SK-N-SH (cell line): ENCODE data around the gene PKN2. TPM values are rescaled to one million over a fixed set of nuclear protein-coding genes. Genes with fewer than 3 reads are reported as not detected.

Experiments
- CTCF ChIA-PET: fragments of 300-600, 350-600 bp; formaldehyde crosslinking; extraction: SDS; loops from one replicate; lab custom pipeline; 2021; lab: Yijun Ruan, JAX
- POLR2A ChIA-PET: fragments of 350-600 bp; sonication (Branson Sonifier 250); formaldehyde crosslinking; extraction: SDS; loops from one replicate; lab custom pipeline; 2020; ENCODE audit warnings: antibody characterized with exemption, inconsistent platforms; lab: Yijun Ruan, JAX
- DNase-seq: peaks from one replicate; pipeline ENCODE4 v3.0.0; 2012
- H2AFZ ChIP-seq: fragments of 200-600 bp; sonication (generic); 2 replicates; pipeline ENCODE4 v1.8.1; 2016; ENCODE audit warnings: antibody characterized with exemption, mild to moderate bottlenecking, low read depth
- H3F3A ChIP-seq: fragments of 200-600 bp; sonication (generic); replicated peaks from 2 replicates; pipeline ENCODE3; 2016; ENCODE audit warnings: antibody characterized with exemption, mild to moderate bottlenecking; ENCODE audit not compliant: insufficient read depth
- H3K27ac ChIP-seq, 2 experiments: fragments of 200-500 bp in 1 of 2; fragments of 200-600 bp in 1 of 2; sonication (Bioruptor generic) in 1 of 2; sonication (generic), shearing (Covaris generic) in 1 of 2; 2 replicates each; pipeline versions ENCODE4 v1.5.1 to v1.6.1; 2014 to 2016; ENCODE audit warnings: low read depth in 2 of 2, inconsistent platforms in 1 of 2, low read length in 1 of 2, mild to moderate bottlenecking in 1 of 2, mixed read lengths in 1 of 2
- H3K27me3 ChIP-seq: fragments of 200-600 bp; sonication (generic), shearing (Covaris generic); 2 replicates; pipeline ENCODE4 v1.6.1; 2016; ENCODE audit warnings: mixed run types; ENCODE audit not compliant: insufficient read depth
- H3K36me3 ChIP-seq, 2 experiments: fragments of 200-500 bp in 1 of 2; fragments of 200-600 bp in 1 of 2; sonication (Bioruptor generic) in 1 of 2; sonication (generic) in 1 of 2; replicated peaks in 1 of 2; 2 replicates each; pipeline versions ENCODE3 to v1.5.1; 2014 to 2016; ENCODE audit warnings: low read length in 1 of 2, mild to moderate bottlenecking in 1 of 2; ENCODE audit not compliant: insufficient read depth in 2 of 2, control insufficient read depth in 1 of 2
- H3K4me1 ChIP-seq, 2 experiments: fragments of 200-500 bp in 1 of 2; fragments of 200-600 bp in 1 of 2; sonication (Bioruptor generic) in 1 of 2; sonication (generic), shearing (Covaris generic) in 1 of 2; 2 replicates each; pipeline versions ENCODE4 v1.5.1 to v1.6.1; 2014 to 2016; ENCODE audit warnings: low read depth in 1 of 2, low read length in 1 of 2, mixed run types in 1 of 2; ENCODE audit not compliant: insufficient read depth in 2 of 2, control insufficient read depth in 1 of 2
- H3K4me2 ChIP-seq: fragments of 200-600 bp; sonication (generic), shearing (Covaris generic); 2 replicates; pipeline ENCODE4 v1.6.1; 2017; ENCODE audit warnings: mixed run types
- H3K4me3 ChIP-seq, 2 experiments: fragments of 200-500 bp in 1 of 2; fragments of 200-600 bp in 1 of 2; sonication (Bioruptor generic) in 1 of 2; sonication (generic), shearing (Covaris generic) in 1 of 2; 2 replicates each; pipeline versions ENCODE4 v1.5.1 to v1.8.1; 2014 to 2016; ENCODE audit warnings: low read depth in 2 of 2, inconsistent platforms in 1 of 2, low read length in 1 of 2, mild to moderate bottlenecking in 1 of 2, mixed read lengths in 1 of 2, moderate library complexity in 1 of 2
- H3K79me2 ChIP-seq: fragments of 200-600 bp; sonication (generic); 2 replicates; pipeline ENCODE4 v1.8.1; 2017; ENCODE audit warnings: mild to moderate bottlenecking; ENCODE audit not compliant: insufficient read depth
- H3K9ac ChIP-seq: fragments of 200-600 bp; sonication (generic); 2 replicates; pipeline ENCODE4 v1.6.1; 2017; ENCODE audit warnings: mixed run types
- H3K9me2 ChIP-seq: fragments of 200-600 bp; sonication (generic); 2 replicates; pipeline ENCODE4 v1.6.1; 2017; ENCODE audit warnings: mixed run types
- H3K9me3 ChIP-seq: fragments of 200-600 bp; sonication (generic); 2 replicates; pipeline ENCODE4 v1.6.1; 2017; ENCODE audit warnings: mixed run types, mild to moderate bottlenecking, moderate library complexity
- H4K20me1 ChIP-seq: fragments of 200-600 bp; sonication (generic); 2 replicates; pipeline ENCODE4 v1.6.1; 2017; ENCODE audit warnings: mild to moderate bottlenecking, mixed run types; ENCODE audit not compliant: insufficient read depth
- ELF1 ChIP-seq: IDR thresholded peaks from 2 replicates; pipeline ENCODE4 v1.4.0; 2012
- EP300 ChIP-seq, 2 experiments: IDR thresholded peaks; 2 replicates each; pipeline versions ENCODE4 v1.4.0 to v1.6.1; 2012; ENCODE audit warnings: borderline replicate concordance in 1 of 2, low read depth in 1 of 2, low read length in 1 of 2
- FOXM1 ChIP-seq: IDR thresholded peaks from 2 replicates; pipeline ENCODE4 v1.4.0; 2012; ENCODE audit warnings: low read depth, mild to moderate bottlenecking
- GABPA ChIP-seq: IDR thresholded peaks from 2 replicates; pipeline ENCODE4 v1.4.0; 2012; ENCODE audit warnings: low read depth, mild to moderate bottlenecking
- GATA2 ChIP-seq: sonication (generic); formaldehyde crosslinking; IDR thresholded peaks from 2 replicates; pipeline ENCODE4 v1.5.0; 2020; ENCODE audit warnings: mild to moderate bottlenecking, missing genetic modification reagents
- MXI1 ChIP-seq: IDR thresholded peaks from 2 replicates; pipeline ENCODE4 v1.6.1; 2012; ENCODE audit warnings: mild to moderate bottlenecking, low read depth, low read length, improper control_type of control experiment
- NFIC ChIP-seq: IDR thresholded peaks from 2 replicates; pipeline ENCODE4 v1.4.0; 2012; ENCODE audit warnings: borderline replicate concordance
- POLR2AphosphoS5 ChIP-seq: IDR thresholded peaks from 2 replicates; pipeline ENCODE4 v1.6.1; 2012; ENCODE audit warnings: low read depth, low read length
- RCOR1 ChIP-seq: fragments of 150-350 bp; IDR thresholded peaks from 2 replicates; pipeline ENCODE4 v1.6.1; 2017; ENCODE audit warnings: antibody characterized with exemption, low read length
- REST ChIP-seq: IDR thresholded peaks from 2 replicates; pipeline ENCODE4 v1.6.1; 2012; ENCODE audit warnings: mild to moderate bottlenecking, low read depth, low read length, moderate library complexity
- RXRA ChIP-seq: IDR thresholded peaks from 2 replicates; pipeline ENCODE4 v1.4.0; 2012; ENCODE audit warnings: low read depth, mild to moderate bottlenecking, borderline replicate concordance
- SMC3 ChIP-seq: IDR thresholded peaks from 2 replicates; pipeline ENCODE4 v1.6.1; 2012; ENCODE audit warnings: low read depth, low read length, improper control_type of control experiment
- TEAD4 ChIP-seq: IDR thresholded peaks from 2 replicates; pipeline ENCODE4 v1.4.0; 2012; ENCODE audit warnings: mild to moderate bottlenecking, borderline replicate concordance; ENCODE audit not compliant: insufficient read depth
- USF1 ChIP-seq: IDR thresholded peaks from 2 replicates; pipeline ENCODE4 v1.4.0; 2012; ENCODE audit warnings: low read depth, borderline replicate concordance
- YY1 ChIP-seq: IDR thresholded peaks from 2 replicates; pipeline ENCODE4 v1.4.0; 2012; ENCODE audit warnings: low read depth, mild to moderate bottlenecking
- WGBS: methylation state at CpG from one replicate; pipeline ENCODE4 v1.1.6; 2017; ENCODE audit warnings: low lambda C conversion rate; 5-methylcytosine and 5-hydroxymethylcytosine counted together
- polyA plus RNA-seq, 3 experiments: library from polyadenylated mRNA; depleted of rRNA; stranded (reverse); fragments of >200 nt; gene quantifications; 2 replicates each; pipeline ENCODE4 v1.2.3, GENCODE V29; 2012
- small RNA-seq, 7 experiments: library from RNA; depleted of rRNA; stranded (forward); fragments of <200 nt; gene quantifications; one replicate each; pipeline ENCODE3, GENCODE V24; 2012

The PKN2 gene
- polyA plus RNA-seq, 1 of the 3 experiments (the other 2 are of a cell fraction), result 6.8 TPM

- DNase-seq, result no peak
- CTCF ChIA-PET, result interaction anchor here (1.3 kb wide), 1 partner anchor 227 kb away, joined by 4 read pairs; no protein-coding TSS in a partner anchor
Measured at GRCh38 chr1:88883156-88883555, 199.1 kb downstream of the PKN2 start.

More at GRCh38 chr1:88883156-88883555, 199.1 kb downstream of the PKN2 start:
- no peak overlapping the region for H2AFZ ChIP-seq
- H3K4me2 ChIP-seq, result no peak overlapping the region
- POLR2A ChIA-PET, result no interaction called here
- H3K9ac ChIP-seq, result no peak overlapping the region
- H3K4me3 ChIP-seq, result no peak overlapping the region
- H3K9me2 ChIP-seq, result no peaks in the 10 kb centered on the region
- H3K27ac ChIP-seq, result no peak overlapping the region
- peaks cover 48 to 59% of the 10 kb centered on the region in 2 experiments for H3K36me3 ChIP-seq
- WGBS, result 93% methylated on average over 3 of the region's 3 CpGs
- TF ChIP-seq SMC3 (no peak), FOXM1 (no peak), YY1 (no peak), POLR2AphosphoS5 (no peak), MXI1 (no peak), ELF1 (no peak), USF1 (no peak), EP300 (IDR thresholded peaks at IDR 0.05; ENCODE audit: borderline replicate concordance in 1 of 2, low read depth in 1 of 2, low read length in 1 of 2) (no peak), REST (no peak), RXRA (no peak), TEAD4 (no peak), RCOR1 (no peak), GATA2 (CRISPR knock-in tag) (no peak), NFIC (no peak), GABPA (no peak)
- H3K79me2 ChIP-seq, result peaks cover 60% of the 10 kb centered on the region
- no peaks in the 10 kb centered on the region for H3K9me3 ChIP-seq
- H3F3A ChIP-seq, result peaks cover 16% of the 10 kb centered on the region
- H3K27me3 ChIP-seq, result no peaks in the 10 kb centered on the region
- no peaks in the 10 kb centered on the region for H3K4me1 ChIP-seq
- H4K20me1 ChIP-seq, result peaks cover 7% of the 10 kb centered on the region; the same call in 1 of the 2 replicates

Small RNAs within 50 kb of the gene (small RNA-seq; reads per million reads assigned to genes)
- 0 reads per million in 7 experiments for gene RNU6-125P

Other genes starting within 250 kb of the PKN2 start
- gene GTF2B, start 207.3 kb downstream of the PKN2 start, polyA plus RNA-seq (2012; rRNA removed), result 26.0 and 35.6 TPM in 2 replicates